Liver (tissue), 9 donors: ENCODE results near the gene SELENOM. TPM values are rescaled to one million over a fixed set of nuclear protein-coding genes. Genes with fewer than 3 reads are reported as not detected.

Experiments
- DNase-seq: peaks from one replicate; pipeline ENCODE4 v3.0.0-alpha.2; 2017; ENCODE audit warnings: low spot score
- H3K27ac ChIP-seq, 2 donors: one replicate each; pipeline ENCODE4 v1.7.0; 2013; ENCODE audit warnings: inconsistent platforms in 2 of 2, low read length in 2 of 2, control low read depth in 1 of 2, low read depth in 1 of 2, mild to moderate bottlenecking in 1 of 2
- H3K27me3 ChIP-seq, 4 donors: one replicate each; pipeline versions ENCODE4 v1.6.1 to v1.7.0; 2013; ENCODE audit warnings: low read length in 3 of 4, inconsistent platforms in 1 of 4, mild to moderate bottlenecking in 1 of 4, moderate library complexity in 1 of 4; ENCODE audit not compliant: control insufficient read depth in 4 of 4, insufficient read depth in 4 of 4
- H3K36me3 ChIP-seq, 4 donors: one replicate each; pipeline versions ENCODE4 v1.6.1 to v1.7.0; 2013; ENCODE audit warnings: low read length in 3 of 4, mild to moderate bottlenecking in 3 of 4, low read depth in 1 of 4, moderate library complexity in 1 of 4; ENCODE audit not compliant: control insufficient read depth in 4 of 4, insufficient read depth in 3 of 4
- H3K4me1 ChIP-seq, 4 donors: one replicate each; pipeline versions ENCODE4 v1.6.1 to v1.7.0; 2013; ENCODE audit warnings: low read length in 3 of 4, mild to moderate bottlenecking in 3 of 4, moderate library complexity in 1 of 4; ENCODE audit not compliant: control insufficient read depth in 4 of 4, insufficient read depth in 4 of 4
- H3K4me3 ChIP-seq, 3 donors: one replicate each; pipeline versions ENCODE4 v1.6.1 to v1.7.0; 2013; ENCODE audit warnings: low read length in 3 of 3, control low read depth in 1 of 3, low read depth in 1 of 3, mild to moderate bottlenecking in 1 of 3
- H3K9ac ChIP-seq, 2 donors: one replicate each; pipeline ENCODE4 v1.7.0; 2013; ENCODE audit warnings: low read length in 2 of 2, mild to moderate bottlenecking in 2 of 2, moderate library complexity in 2 of 2, control low read depth in 1 of 2, low read depth in 1 of 2
- H3K9me3 ChIP-seq, 4 donors: one replicate each; pipeline versions ENCODE4 v1.6.1 to v1.7.0; 2013; ENCODE audit warnings: low read length in 3 of 4; ENCODE audit not compliant: control insufficient read depth in 4 of 4
- EGR1 ChIP-seq, 2 donors: IDR thresholded peaks; 2 replicates each; pipeline ENCODE4 v1.6.1; 2016 to 2018; ENCODE audit warnings: antibody characterized with exemption in 2 of 2, low read depth in 2 of 2
- FOXA1 ChIP-seq: IDR thresholded peaks from 2 replicates; pipeline ENCODE4 v1.6.1; 2016; ENCODE audit warnings: antibody characterized with exemption
- FOXA2 ChIP-seq: IDR thresholded peaks from 2 replicates; pipeline ENCODE4 v1.6.1; 2016; ENCODE audit warnings: antibody characterized with exemption
- GABPA ChIP-seq, 2 donors: IDR thresholded peaks in 1 of 2; conservative IDR thresholded peaks in 1 of 2; 2 replicates each; pipeline ENCODE4 v1.6.1; 2016; ENCODE audit warnings: antibody characterized with exemption in 2 of 2, mild to moderate bottlenecking in 1 of 2, moderate library complexity in 1 of 2
- HNF4A ChIP-seq, 2 donors: conservative IDR thresholded peaks; 2 replicates each; pipeline ENCODE4 v1.6.1; 2016; ENCODE audit warnings: antibody characterized with exemption in 2 of 2, mild to moderate bottlenecking in 2 of 2
- HNF4G ChIP-seq: IDR thresholded peaks from 2 replicates; pipeline ENCODE4 v1.6.1; 2016; ENCODE audit warnings: antibody characterized with exemption
- JUND ChIP-seq, 2 donors: IDR thresholded peaks; 2 replicates each; pipeline ENCODE4 v1.6.1; 2016; ENCODE audit warnings: antibody characterized with exemption in 2 of 2
- NR2F2 ChIP-seq: IDR thresholded peaks from 2 replicates; pipeline ENCODE4 v1.6.1; 2016; ENCODE audit warnings: antibody characterized with exemption
- REST ChIP-seq: IDR thresholded peaks from 2 replicates; pipeline ENCODE4 v1.6.1; 2016; ENCODE audit warnings: antibody characterized with exemption, mild to moderate bottlenecking
- RXRA ChIP-seq, 2 donors: IDR thresholded peaks; 2 replicates each; pipeline ENCODE4 v1.6.1; 2017 to 2018; ENCODE audit warnings: antibody characterized with exemption in 2 of 2, mild to moderate bottlenecking in 1 of 2
- SP1 ChIP-seq: IDR thresholded peaks from 2 replicates; pipeline ENCODE4 v1.6.1; 2018; ENCODE audit warnings: antibody characterized with exemption, mild to moderate bottlenecking
- TAF1 ChIP-seq: conservative IDR thresholded peaks from 2 replicates; pipeline ENCODE4 v1.6.1; 2016; ENCODE audit warnings: antibody characterized with exemption, mild to moderate bottlenecking
- YY1 ChIP-seq: IDR thresholded peaks from 2 replicates; pipeline ENCODE4 v1.6.1; 2016; ENCODE audit warnings: antibody characterized with exemption, mild to moderate bottlenecking
- ZBTB33 ChIP-seq: IDR thresholded peaks from 2 replicates; pipeline ENCODE4 v1.6.1; 2016; ENCODE audit warnings: antibody characterized with exemption
- WGBS: extraction: QIAGEN DNeasy Blood & Tissue Kit; methylation state at CpG from one replicate; pipeline ENCODE4 v1.1.7; 2013; 5-methylcytosine and 5-hydroxymethylcytosine counted together
- polyA plus RNA-seq, 2 donors: library from polyadenylated mRNA; stranded (reverse) in 1 of 2; unstranded in 1 of 2; fragments of 200-250 nt in 1 of 2; fragments of >200 nt in 1 of 2; fragmentation: Nextera tagmentation in 1 of 2; extraction: Ambion mirVana in 1 of 2; gene quantifications; one replicate each; pipeline versions ENCODE4 v1.2.1 to v1.2.3, GENCODE V29; 2013 to 2015
- total RNA-seq, 2 donors: library from RNA; depleted of rRNA; stranded (reverse); fragments of >200 nt; gene quantifications; one replicate each; pipeline ENCODE4 v1.2.3, GENCODE V29; 2014
- TF ChIP-seq, protein P1 (sequence below): IDR thresholded peaks from 2 replicates; pipeline ENCODE4 v1.6.1; 2016; ENCODE audit warnings: antibody characterized with exemption
- TF ChIP-seq, protein P2 (sequence below): IDR thresholded peaks from 2 replicates; pipeline ENCODE4 v1.6.1; 2016; ENCODE audit warnings: antibody characterized with exemption
- TF ChIP-seq, protein P3 (sequence below): fragments of 150-350 bp; IDR thresholded peaks from 2 replicates; pipeline ENCODE4 v1.5.1; 2017; ENCODE audit warnings: improper control_type of control experiment, low read depth, low read length; ENCODE audit not compliant: missing input control
- donor health status: healthy.
- donor health status: healthy.
- donor health status: healthy.
- donor health status: healthy.
- donor health status: healthy.

SELENOM gene
- total and polyA plus RNA-seq, 4 donors = 3.0 to 17.3 (median 12.2) TPM

DNA sequence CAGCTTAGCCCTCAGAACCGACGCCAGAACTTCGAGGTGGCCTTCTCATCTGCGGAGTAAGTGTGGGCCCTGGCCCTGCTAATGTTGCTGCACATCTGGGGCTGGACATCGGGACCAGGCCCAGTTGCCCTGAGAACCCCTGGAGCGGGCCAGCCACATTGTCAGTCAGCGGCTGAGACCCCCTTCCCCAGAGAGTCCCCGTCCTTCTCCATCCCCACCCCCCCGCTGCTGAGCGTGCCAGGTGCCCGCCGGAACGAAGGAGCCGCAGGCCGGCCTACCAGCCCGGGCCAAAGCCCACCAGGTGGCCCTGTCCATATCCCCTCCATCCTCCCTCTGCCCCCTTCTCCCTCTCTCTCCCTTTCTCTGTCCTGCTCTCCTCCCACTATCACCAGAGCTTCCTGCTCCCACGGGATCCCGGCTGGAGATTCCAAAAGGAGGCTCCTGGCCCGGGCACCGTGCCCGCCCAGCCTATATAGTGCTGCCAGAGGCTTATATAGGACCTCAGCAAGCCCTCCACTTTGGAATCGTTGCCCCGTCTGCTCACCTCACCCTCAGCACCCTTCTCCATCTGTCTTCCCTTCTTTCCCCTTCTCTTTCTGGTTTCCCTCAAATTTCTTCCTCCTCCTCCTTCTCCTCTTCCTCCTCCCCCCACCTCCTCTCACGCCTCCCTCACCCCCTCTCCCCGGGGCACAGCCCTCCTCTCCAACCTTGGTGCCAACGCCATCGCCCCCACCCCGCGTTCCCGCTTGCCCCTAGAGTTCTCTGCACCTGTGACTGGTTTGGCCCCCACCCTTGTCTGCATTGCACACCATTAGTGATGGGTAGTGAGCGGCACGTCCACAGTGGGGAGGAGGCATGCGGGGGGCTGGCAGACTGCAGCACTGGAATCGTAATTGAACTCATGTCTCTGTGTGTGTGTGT, 7.3 kb downstream of the SELENOM start:
- no peak for DNase-seq
- WGBS = 95% methylated on average over 34 of the region's 34 CpGs
- Histone ChIP-seq H3K9ac (no peak overlapping the region), H3K36me3 (peaks cover 0 to 5% (median 3%) of the 10 kb centered on the region in 4 donors), H3K27ac (no peak overlapping the region), H3K27me3 (no peaks in the 10 kb centered on the region), H3K9me3 (no peaks in the 10 kb centered on the region), H3K4me1 (no peaks in the 10 kb centered on the region), H3K4me3 (no peak overlapping the region)
- TF ChIP-seq SP1 (no peak), EGR1 (IDR thresholded peaks at IDR 0.05; ENCODE audit: low read depth in 2 of 2) (no peak), GABPA (IDR thresholded peaks at IDR 0.05 in 1 of 2, conservative IDR thresholded peaks at IDR 0.05 in 1 of 2) (no peak), YY1 (no peak), RXRA (IDR thresholded peaks at IDR 0.05) (no peak), HNF4G (no peak), NR2F2 (no peak), FOXA2 (no peak), JUND (IDR thresholded peaks at IDR 0.05) (no peak), ZBTB33 (no peak), FOXA1 (no peak), REST (no peak), HNF4A (conservative IDR thresholded peaks at IDR 0.05) (no peak), TAF1 (no peak)
- TF ChIP-seq, protein P1, sequence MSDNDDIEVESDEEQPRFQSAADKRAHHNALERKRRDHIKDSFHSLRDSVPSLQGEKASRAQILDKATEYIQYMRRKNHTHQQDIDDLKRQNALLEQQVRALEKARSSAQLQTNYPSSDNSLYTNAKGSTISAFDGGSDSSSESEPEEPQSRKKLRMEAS = no peak
- TF ChIP-seq, protein P2, sequence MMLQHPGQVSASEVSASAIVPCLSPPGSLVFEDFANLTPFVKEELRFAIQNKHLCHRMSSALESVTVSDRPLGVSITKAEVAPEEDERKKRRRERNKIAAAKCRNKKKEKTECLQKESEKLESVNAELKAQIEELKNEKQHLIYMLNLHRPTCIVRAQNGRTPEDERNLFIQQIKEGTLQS = no peak
- TF ChIP-seq, protein P3, sequence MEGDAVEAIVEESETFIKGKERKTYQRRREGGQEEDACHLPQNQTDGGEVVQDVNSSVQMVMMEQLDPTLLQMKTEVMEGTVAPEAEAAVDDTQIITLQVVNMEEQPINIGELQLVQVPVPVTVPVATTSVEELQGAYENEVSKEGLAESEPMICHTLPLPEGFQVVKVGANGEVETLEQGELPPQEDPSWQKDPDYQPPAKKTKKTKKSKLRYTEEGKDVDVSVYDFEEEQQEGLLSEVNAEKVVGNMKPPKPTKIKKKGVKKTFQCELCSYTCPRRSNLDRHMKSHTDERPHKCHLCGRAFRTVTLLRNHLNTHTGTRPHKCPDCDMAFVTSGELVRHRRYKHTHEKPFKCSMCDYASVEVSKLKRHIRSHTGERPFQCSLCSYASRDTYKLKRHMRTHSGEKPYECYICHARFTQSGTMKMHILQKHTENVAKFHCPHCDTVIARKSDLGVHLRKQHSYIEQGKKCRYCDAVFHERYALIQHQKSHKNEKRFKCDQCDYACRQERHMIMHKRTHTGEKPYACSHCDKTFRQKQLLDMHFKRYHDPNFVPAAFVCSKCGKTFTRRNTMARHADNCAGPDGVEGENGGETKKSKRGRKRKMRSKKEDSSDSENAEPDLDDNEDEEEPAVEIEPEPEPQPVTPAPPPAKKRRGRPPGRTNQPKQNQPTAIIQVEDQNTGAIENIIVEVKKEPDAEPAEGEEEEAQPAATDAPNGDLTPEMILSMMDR = no peak
